Measurements from ENCODE around the gene ERICH2.
"Not testable (repeated sequence)": the region's sequence is repeated elsewhere in the genome, so short reads cannot be mapped to it uniquely, and the experiment has no call there.

The ERICH2 gene, protein sequence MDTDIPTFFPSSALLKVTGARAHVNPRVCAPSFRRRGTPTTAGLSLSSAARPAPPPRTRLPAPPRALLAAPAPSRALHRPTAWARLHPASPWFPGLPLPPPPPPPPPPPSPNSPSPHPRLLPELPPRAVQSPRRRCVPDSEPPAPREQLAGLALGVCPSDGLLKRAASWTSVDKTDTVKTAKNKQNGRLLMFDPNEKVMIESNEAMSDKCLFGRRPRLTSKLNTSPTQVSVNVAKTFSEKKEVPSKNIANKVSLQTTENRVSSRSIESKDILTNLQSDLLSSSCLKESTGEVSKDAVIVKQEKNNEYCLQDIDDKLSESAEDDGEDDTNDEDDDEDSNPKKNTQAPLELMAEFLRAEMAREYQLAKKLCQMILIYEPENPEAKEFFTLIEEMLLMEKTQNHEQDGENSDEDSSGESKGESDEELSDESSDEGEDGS

GRCh38 chr2:170770008-170770605, at the start of gene ERICH2:
Gene ERICH2 (plus strand): TSS chr2:170770378. CDS start chr2:170770682, 304 bp downstream.
- in situ Hi-C loops (cut with MboI; ENCODE audit: low pct_unique_long_range_greater_than_20kb, low sequenced_read_pairs), result no loop called here

DNA sequence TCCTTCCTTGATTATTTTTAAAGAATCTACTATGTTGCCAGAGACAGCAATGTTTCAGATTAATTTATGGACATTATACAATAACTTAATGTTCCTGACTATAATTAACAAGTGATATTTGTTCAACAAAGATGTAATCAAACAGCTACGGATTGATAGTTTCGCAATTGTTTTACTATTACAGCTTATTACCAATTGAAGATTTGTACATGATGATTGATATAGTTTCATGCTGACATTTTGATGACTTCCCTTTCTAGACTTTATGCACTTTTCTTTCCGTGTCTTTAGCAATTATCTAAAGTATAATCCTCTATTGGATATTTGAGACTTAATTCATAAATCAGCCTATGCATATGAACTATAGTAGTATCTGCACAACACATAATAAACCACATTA, 48.5 kb upstream of the ERICH2 start:
- in situ Hi-C loops (cut with MboI; ENCODE audit: low pct_unique_long_range_greater_than_20kb, low sequenced_read_pairs), result no loop called here

More at GRCh38 chr2:170770008-170770605, at the start of gene ERICH2:
- DNase-seq, result peak; percentile 61

GRCh38 chr2:170722301-170722700, 47.9 kb upstream of the ERICH2 start:
- DNase-seq, result no peak
- in situ Hi-C loops (cut with MboI; ENCODE audit: low pct_unique_long_range_greater_than_20kb, low sequenced_read_pairs), result no loop called here

More for the DNA sequence above, 48.5 kb upstream of the ERICH2 start:
- DNase-seq, result no peak

DNA sequence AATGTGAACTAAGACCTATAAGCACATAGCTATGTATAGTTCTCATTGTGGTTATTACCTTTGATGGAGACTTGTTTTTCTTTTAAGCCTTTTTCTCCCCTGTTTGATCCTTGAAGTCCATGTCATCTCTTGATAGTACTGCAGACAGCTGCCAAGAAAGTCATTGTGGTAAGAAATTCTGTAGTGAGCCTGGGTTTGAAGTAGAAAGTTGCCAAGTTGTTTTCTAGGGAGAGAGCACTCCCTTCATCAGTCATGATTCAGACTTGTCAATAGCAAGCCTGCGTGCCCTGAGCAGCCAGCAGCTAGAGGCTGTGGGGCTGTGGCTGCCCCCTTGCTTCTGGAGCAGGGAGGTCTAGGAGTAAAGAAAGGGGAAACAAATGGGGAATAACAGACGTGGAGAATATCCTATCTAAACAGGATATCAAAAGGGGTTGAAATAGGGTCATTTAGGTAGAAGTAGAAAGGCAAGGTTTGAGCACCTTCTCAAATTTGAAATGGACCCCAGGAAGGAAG, 46.7 kb upstream of the ERICH2 start:
- DNase-seq, result no peak
- in situ Hi-C loops (cut with MboI; ENCODE audit: low pct_unique_long_range_greater_than_20kb, low sequenced_read_pairs), result no loop called here

GRCh38 chr2:170733798-170734600, 36.2 kb upstream of the ERICH2 start:
- in situ Hi-C loops (cut with MboI; ENCODE audit: low pct_unique_long_range_greater_than_20kb, low sequenced_read_pairs), result no loop called here
- DNase-seq, result no peak

DNA sequence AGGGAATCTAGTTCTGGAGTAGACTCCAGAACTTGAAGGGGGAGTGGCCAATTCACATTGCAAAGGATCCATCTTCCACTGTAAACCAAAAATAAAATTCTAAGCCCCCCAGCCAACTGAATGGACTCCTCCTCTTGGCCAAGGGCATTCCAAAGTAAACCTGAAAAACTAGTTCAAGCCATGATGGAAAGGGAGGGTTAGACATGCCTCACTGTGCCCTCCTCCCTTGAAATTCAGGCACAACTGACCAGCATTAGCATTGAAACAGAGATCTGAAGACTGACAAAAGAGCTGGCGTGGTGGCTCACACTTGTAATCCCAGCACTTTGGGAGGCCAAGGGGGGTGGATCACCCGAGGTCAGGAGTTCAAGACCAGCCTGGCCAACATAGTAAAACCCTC, 35.6 kb upstream of the ERICH2 start:
- not testable (repeated sequence) for DNase-seq

DNA sequence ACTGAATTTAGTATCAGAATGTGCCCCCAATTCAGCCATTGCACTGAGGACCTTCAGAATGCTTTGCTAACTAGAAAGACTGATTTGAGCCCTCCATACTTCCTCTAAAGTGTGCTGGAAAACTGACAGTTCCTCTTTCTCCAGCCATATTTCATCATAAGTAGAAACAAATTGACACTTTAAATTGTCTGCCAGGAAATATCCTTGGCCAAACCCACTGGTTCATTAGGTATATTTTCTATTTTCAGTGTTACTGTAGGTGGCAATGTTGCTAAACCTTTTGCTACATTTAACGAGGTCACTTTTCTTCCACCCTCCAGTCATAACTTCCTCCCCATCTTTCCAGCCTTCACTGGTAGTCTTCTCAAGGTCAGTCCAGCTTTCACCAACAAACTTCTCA, 33.5 kb upstream of the ERICH2 start:
- peak; percentile 25 for DNase-seq
- in situ Hi-C loops (cut with MboI; ENCODE audit: low pct_unique_long_range_greater_than_20kb, low sequenced_read_pairs), result no loop called here

More for the DNA sequence above, 35.6 kb upstream of the ERICH2 start:
- in situ Hi-C loops (cut with MboI; ENCODE audit: low pct_unique_long_range_greater_than_20kb, low sequenced_read_pairs), result not testable (repeated sequence)

GRCh38 chr2:170737406-170737805, 32.8 kb upstream of the ERICH2 start:
- no peak for DNase-seq
- in situ Hi-C loops (cut with MboI; ENCODE audit: low pct_unique_long_range_greater_than_20kb, low sequenced_read_pairs), result no loop called here

GRCh38 chr2:170737821-170738220, 32.4 kb upstream of the ERICH2 start:
- in situ Hi-C loops (cut with MboI; ENCODE audit: low pct_unique_long_range_greater_than_20kb, low sequenced_read_pairs), result no loop called here
- DNase-seq, result no peak

DNA sequence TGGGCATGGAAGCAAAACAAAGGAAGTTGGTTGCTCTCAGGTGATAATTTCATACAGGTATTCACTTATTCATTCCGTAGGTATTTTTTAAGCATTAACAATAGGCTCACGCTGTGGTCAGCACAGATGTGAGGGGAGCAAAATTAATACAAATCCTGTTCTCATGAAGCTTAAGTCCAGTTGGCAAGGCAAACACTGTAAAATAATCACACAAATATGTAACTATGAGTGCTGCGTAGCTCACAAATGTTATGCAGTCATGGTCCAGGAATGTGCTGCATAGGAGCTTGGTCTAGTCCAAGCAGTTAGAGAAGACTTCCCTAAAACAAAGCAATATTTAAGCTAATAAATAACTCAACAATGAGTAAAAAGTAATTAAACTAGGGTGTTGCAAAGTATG, 31.1 kb upstream of the ERICH2 start:
- in situ Hi-C loops (cut with MboI; ENCODE audit: low pct_unique_long_range_greater_than_20kb, low sequenced_read_pairs), result no loop called here

DNA sequence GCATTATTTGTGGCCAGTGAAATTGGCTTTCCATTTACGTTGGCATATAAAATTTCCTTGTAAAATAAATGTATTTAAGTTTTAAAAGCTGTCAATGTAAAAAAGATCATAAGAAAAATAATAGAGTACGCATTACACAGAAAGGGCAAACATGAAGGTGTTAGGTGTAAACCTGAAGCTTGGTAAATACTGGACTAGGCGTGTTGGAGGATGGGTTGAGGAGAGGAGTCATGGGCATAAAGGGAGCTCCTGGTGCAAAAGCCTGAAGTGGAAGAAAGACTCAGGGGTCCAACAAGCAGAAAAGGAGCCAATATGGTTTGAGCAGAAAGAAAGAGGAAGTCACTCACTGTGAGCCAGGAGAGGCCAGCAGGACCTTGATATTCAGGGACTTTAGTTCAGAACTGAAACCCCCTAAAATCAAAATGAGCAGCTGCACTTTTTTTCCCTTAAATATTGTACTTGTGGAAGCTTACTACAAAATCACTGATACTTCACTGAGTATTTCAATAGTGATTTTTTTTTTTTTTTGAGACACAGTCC, 30.6 kb upstream of the ERICH2 start:
- peak; percentile 14 for DNase-seq
- in situ Hi-C loops (cut with MboI; ENCODE audit: low pct_unique_long_range_greater_than_20kb, low sequenced_read_pairs), result no loop called here

More for the DNA sequence above, 31.1 kb upstream of the ERICH2 start:
- no peak for DNase-seq

- in situ Hi-C loops (cut with MboI; ENCODE audit: low pct_unique_long_range_greater_than_20kb, low sequenced_read_pairs), result no loop called here
- DNase-seq, result no peak
Observed at GRCh38 chr2:170740660-170741059, 29.5 kb upstream of the ERICH2 start.

- DNase-seq, result no peak
- in situ Hi-C loops (cut with MboI; ENCODE audit: low pct_unique_long_range_greater_than_20kb, low sequenced_read_pairs), result no loop called here
Observed at GRCh38 chr2:170742000-170742399, 28.2 kb upstream of the ERICH2 start.

DNA sequence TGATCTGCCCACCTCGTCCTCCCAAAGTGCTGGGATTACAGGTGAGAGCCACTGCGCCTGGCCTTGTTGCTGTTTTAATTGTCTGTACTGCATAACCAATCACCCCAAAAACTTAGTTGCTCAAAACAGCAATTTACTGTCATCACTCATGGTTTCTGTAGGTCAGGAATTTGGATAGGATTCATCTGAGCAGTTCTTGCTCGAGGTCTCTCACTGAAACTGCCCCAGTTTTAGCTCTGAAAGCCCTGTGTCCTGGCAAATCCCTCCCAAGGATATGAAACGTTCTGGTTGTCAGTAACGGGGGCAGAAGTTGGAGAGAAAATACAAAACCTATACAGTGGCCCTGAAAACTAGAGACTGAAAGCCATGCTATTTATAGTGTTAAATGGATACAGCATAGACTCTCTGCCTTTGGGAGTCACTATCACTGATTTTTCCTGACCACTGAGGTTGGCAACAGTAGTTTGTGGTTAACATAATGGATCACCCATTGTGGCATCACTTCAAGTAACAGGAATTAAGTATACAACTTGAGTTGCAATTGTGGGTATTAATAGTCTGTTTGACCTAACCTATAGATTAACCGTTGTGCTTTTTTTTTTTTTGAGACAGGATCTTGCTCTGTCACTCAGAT, 27.2 kb upstream of the ERICH2 start:
- in situ Hi-C loops (cut with MboI; ENCODE audit: low pct_unique_long_range_greater_than_20kb, low sequenced_read_pairs), result no loop called here
- no peak for DNase-seq

DNA sequence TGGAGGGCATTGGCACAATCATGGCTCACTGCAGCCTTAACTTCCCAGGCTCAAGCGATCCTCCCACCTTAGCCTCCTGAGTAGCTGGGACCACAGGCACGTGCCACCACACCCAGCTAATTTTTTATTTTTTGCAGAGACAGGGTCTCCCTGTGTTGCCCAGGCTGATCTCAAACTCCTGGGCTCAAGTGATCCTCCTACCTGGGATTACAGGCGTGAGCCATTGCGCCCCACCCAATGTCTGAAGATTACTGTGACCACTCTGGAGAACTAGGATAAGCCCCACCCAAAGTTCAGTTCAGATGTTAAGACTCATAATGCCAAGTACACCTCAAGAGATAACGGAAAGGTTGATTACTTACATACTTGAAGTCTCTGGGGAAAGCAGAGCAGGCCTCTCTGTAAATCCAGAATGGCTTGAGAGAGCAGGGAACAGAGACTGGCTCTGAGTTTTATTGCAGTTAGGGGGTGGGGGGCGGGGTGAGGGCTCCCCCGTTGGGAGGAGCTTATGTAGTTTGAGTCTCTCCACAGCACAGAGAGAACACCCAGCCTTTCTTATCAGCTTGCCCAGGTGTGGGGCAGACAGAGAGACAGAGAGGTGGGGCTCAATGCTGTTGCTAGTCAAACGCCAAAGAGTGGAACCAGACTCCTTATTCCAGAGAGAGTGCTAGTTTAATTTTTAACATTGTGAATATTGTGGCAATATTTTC, 26.5 kb upstream of the ERICH2 start:
- DNase-seq, result no peak
- in situ Hi-C loops (cut with MboI; ENCODE audit: low pct_unique_long_range_greater_than_20kb, low sequenced_read_pairs), result no loop called here

GRCh38 chr2:170744248-170745002, 25.8 kb upstream of the ERICH2 start:
- DNase-seq, result peak; percentile 12
- in situ Hi-C loops (cut with MboI; ENCODE audit: low pct_unique_long_range_greater_than_20kb, low sequenced_read_pairs), result no loop called here

DNA sequence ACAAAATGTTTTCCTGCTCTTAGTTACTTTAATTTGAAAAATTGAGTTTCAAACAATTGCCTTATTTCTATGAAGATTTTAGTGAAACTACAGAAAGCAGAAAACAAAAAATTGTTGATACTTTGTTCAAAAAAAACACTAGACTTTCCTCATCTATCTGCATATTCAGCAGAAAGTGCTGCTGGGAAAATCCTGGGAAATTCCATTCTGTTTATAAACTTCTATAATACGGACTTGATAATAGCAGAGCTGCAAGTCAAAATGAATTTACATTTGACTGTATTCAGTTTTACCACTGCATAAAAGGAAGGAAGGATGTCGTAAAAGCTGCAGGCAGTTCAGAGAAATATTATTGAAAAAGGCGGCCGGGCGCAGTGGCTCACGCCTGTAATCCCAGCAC, 24.9 kb upstream of the ERICH2 start:
- in situ Hi-C loops (cut with MboI; ENCODE audit: low pct_unique_long_range_greater_than_20kb, low sequenced_read_pairs), result no loop called here

DNA sequence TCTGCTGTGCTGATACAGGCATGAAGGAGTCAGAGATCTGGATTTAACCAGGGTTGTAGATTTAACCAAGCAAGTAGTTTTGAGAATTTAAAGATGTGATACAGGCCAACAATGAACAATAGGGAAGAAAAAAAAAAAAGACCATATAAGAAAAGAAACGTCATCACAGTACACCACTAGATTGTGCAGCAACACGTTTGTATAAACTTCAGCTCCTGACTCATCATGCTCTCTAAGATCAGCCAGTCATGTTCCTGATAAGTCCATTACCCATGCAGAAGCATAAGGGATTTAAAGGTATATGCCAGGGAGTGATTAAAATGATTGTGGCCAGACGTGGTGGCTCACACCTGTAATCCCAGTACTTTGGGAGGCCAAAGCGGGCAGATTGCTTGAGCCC, 22.3 kb upstream of the ERICH2 start:
- in situ Hi-C loops (cut with MboI; ENCODE audit: low pct_unique_long_range_greater_than_20kb, low sequenced_read_pairs), result no loop called here
- DNase-seq, result no peak

More for the DNA sequence above, 24.9 kb upstream of the ERICH2 start:
- DNase-seq, result no peak

Data from KBM-7 (cell line).